22Rv1 (cell line): ENCODE measurements around the gene ERN1.

Experiments
- H3K27ac ChIP-seq: fragments of 450-650 bp; 2 replicates; pipeline ENCODE4 v1.5.1; 2017
- ZFX ChIP-seq: fragments of 450-650 bp; IDR thresholded peaks from 2 replicates; pipeline ENCODE4 v1.6.1; 2017; ENCODE audit warnings: antibody characterized with exemption, borderline replicate concordance
- TF ChIP-seq, protein P1 (sequence below): fragments of 450-650 bp; IDR thresholded peaks from 2 replicates; pipeline ENCODE4 v1.5.1; 2017; ENCODE audit warnings: mild to moderate bottlenecking

ERN1 gene

GRCh38 chr17:64084940-64085649, 44.8 kb downstream of the ERN1 start:
- peak overlapping the region; percentile 85 for H3K27ac ChIP-seq
- TF ChIP-seq, protein P1, sequence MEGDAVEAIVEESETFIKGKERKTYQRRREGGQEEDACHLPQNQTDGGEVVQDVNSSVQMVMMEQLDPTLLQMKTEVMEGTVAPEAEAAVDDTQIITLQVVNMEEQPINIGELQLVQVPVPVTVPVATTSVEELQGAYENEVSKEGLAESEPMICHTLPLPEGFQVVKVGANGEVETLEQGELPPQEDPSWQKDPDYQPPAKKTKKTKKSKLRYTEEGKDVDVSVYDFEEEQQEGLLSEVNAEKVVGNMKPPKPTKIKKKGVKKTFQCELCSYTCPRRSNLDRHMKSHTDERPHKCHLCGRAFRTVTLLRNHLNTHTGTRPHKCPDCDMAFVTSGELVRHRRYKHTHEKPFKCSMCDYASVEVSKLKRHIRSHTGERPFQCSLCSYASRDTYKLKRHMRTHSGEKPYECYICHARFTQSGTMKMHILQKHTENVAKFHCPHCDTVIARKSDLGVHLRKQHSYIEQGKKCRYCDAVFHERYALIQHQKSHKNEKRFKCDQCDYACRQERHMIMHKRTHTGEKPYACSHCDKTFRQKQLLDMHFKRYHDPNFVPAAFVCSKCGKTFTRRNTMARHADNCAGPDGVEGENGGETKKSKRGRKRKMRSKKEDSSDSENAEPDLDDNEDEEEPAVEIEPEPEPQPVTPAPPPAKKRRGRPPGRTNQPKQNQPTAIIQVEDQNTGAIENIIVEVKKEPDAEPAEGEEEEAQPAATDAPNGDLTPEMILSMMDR, result no peak
- no peak for TF ChIP-seq ZFX

GRCh38 chr17:64084086-64084939, 45.6 kb downstream of the ERN1 start:
- TF ChIP-seq, protein P1, result no peak
- TF ChIP-seq ZFX, result no peak
- H3K27ac ChIP-seq, result peak overlapping the region; percentile 85

DNA sequence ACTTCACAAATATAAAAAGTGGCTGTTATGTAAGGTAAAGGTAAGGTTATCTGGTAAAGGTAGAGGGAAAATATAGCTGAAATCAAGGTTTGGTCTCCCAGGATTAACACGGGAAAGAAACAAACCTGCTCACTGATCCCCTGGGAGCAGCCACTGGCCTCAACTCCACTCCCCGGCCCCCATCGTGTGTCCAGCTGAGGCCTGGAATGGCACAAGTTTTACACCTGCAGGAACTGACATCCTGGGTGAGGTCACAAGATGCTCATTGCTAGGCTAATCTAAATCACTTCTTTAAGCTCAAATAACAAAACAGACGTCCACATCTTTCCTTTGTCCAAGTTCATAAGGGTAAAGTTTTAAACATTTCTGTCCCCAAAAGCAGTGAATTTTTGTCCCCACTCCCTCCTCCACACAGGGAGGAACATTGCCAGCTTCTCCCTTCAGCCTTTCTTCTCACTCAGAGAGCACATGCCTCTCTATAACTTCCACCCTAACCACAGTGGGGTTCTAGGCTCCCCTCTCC, 46.3 kb downstream of the ERN1 start:
- TF ChIP-seq, protein P1, result no peak
- no peak for TF ChIP-seq ZFX
- peak overlapping the region; percentile 85 for H3K27ac ChIP-seq

GRCh38 chr17:64083093-64083492, 46.9 kb downstream of the ERN1 start:
- TF ChIP-seq ZFX, result no peak
- TF ChIP-seq, protein P1, result no peak
- H3K27ac ChIP-seq, result peak overlapping the region; percentile 85

DNA sequence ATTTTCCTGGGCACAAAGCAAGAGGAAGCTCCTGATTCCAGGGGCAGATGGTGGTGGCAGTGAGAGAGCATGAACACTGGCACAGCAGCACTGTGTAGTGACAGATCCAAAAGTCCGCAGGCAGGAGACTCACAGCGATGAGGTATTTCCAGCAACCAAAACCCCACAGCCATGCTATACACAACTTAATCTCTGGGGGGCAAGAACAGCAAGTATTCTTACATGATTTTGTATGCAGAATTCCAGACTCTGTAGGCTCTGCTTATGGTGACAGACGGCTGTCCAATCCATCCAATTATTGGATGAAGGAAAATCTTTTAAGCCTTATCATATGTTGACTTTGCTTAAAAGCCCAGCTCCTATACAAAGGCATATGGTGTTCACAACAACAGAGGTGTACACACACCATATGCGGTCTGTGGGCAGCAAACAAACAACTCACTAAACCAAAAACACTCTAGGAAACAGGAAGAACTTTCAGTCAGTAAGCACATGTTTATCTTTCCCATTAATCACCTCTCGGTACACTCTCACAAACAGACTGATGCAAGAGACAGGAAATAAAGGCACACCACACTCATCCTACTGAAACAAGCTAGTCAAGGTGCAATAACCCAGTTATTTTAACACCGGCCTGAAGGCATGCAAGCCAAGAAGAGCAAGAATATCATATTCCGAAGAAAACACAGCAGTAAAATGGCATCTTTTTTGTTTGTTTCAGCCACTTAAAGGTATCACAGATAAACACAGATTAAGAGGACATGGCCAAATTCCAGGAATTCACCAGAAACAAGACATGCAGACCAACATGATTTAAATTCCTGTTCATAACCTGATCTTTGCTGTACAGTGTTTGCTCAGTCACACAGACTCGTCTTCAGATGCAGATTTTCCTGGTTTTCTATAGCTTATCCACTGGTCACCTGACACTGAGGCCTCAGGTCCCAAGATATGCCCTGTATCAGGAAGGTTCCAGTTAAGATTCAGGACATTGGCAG, 47.8 kb downstream of the ERN1 start:
- TF ChIP-seq, protein P1, result no peak
- no peak for TF ChIP-seq ZFX
- peak overlapping the region; percentile 85 for H3K27ac ChIP-seq

- TF ChIP-seq ZFX, result no peak
- TF ChIP-seq, protein P1, result no peak
- no peak overlapping the region for H3K27ac ChIP-seq
These were observed 49.7 kb downstream of the ERN1 start for GRCh38 chr17:64080174-64080618.
